Smooth muscle cell (in vitro differentiated cells): ENCODE data around the gene POU6F2. TPM values are rescaled to one million over a fixed set of nuclear protein-coding genes. Genes with fewer than 3 reads are reported as not detected.

Experiments
- DNase-seq: peaks from one replicate; lab custom pipeline; 2025; ENCODE audit not compliant: unreplicated experiment; lab: John Stamatoyannopoulos, UW
- H2AFZ ChIP-seq: fragments of 200-600 bp; sonication (generic); 2 replicates; pipeline ENCODE4 v1.6.0; 2016; ENCODE audit warnings: antibody characterized with exemption, low read depth, mild to moderate bottlenecking
- H3F3A ChIP-seq: fragments of 200-600 bp; sonication (generic); 2 replicates; pipeline ENCODE4 v1.6.0; 2017; ENCODE audit warnings: antibody characterized with exemption, low read depth
- H3K27ac ChIP-seq: fragments of 200-600 bp; sonication (generic); 2 replicates; pipeline ENCODE4 v1.5.1; 2016; ENCODE audit warnings: low read depth, mild to moderate bottlenecking
- H3K27me3 ChIP-seq: fragments of 200-600 bp; sonication (generic); 2 replicates; pipeline ENCODE4 v1.6.1; 2016; ENCODE audit warnings: low read depth, mild to moderate bottlenecking
- H3K36me3 ChIP-seq: fragments of 200-600 bp; sonication (generic); 2 replicates; pipeline ENCODE4 v1.5.1; 2016; ENCODE audit warnings: low read depth
- H3K4me1 ChIP-seq: fragments of 200-600 bp; sonication (generic); 2 replicates; pipeline ENCODE4 v1.5.1; 2016; ENCODE audit warnings: low read depth
- H3K4me2 ChIP-seq: fragments of 200-600 bp; sonication (generic); 2 replicates; pipeline ENCODE4 v1.6.0; 2016; ENCODE audit warnings: mild to moderate bottlenecking
- H3K4me3 ChIP-seq: fragments of 200-600 bp; sonication (generic); 2 replicates; pipeline ENCODE4 v1.5.1; 2016; ENCODE audit warnings: mild to moderate bottlenecking
- H3K79me2 ChIP-seq: fragments of 200-600 bp; sonication (generic); 2 replicates; pipeline ENCODE4 v1.6.0; 2016; ENCODE audit warnings: low read depth, mild to moderate bottlenecking
- H3K9ac ChIP-seq: fragments of 200-600 bp; sonication (generic); 2 replicates; pipeline ENCODE4 v1.6.0; 2016; ENCODE audit warnings: low read depth
- H3K9me3 ChIP-seq: fragments of 200-600 bp; sonication (generic); replicated peaks from 2 replicates; pipeline ENCODE4 v1.5.1; 2016; ENCODE audit warnings: low read depth
- H4K20me1 ChIP-seq: fragments of 200-600 bp; sonication (generic); 2 replicates; pipeline ENCODE4 v1.6.0; 2016; ENCODE audit warnings: low read depth
- WGBS: methylation state at CpG from one replicate; pipeline ENCODE4 v1.1.7; 2016; ENCODE audit warnings: low lambda C conversion rate; 5-methylcytosine and 5-hydroxymethylcytosine counted together
- polyA plus RNA-seq: library from polyadenylated mRNA; unstranded; fragments of >200 nt; fragmentation: Nextera tagmentation; extraction: Ambion mirVana; gene quantifications from 2 replicates; pipeline ENCODE4 v1.2.1, GENCODE V29; 2016
- total RNA-seq: library from RNA; depleted of rRNA; stranded (reverse); fragments of >200 nt; gene quantifications from 2 replicates; pipeline ENCODE4 v1.2.3, GENCODE V29; 2014
- TF ChIP-seq, protein P1 (sequence below): fragments of 200-600 bp; sonication (generic); IDR thresholded peaks from 2 replicates; pipeline ENCODE4 v1.5.1; 2017; ENCODE audit warnings: borderline replicate concordance, mild to moderate bottlenecking, antibody characterized with exemption; ENCODE audit not compliant: insufficient read depth, poor library complexity, severe bottlenecking

POU6F2 gene
- total and polyA plus RNA-seq, 2 experiments from 2014 or later = 1.2 TPM

DNA sequence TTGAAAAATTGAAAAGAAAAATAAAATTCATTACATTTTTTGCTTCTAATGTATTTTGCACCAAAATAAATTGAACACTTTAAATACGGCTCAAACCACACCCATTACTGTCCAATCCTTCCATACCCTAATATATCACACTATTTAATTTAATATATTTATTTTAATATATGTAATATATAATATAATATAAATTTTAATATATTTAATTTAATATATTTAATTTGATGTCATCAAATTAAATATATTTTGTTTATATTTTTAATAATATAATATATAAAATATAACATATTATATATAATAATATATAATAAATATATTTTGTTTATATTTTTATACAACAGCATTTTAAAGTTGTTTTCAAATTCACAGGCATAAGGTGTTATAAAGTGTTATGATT is 15.7 kb upstream of the POU6F2 start:
- H2AFZ ChIP-seq = no peak overlapping the region
- no peak overlapping the region for H3K4me3 ChIP-seq
- no peaks in the 10 kb centered on the region for H3F3A ChIP-seq
- H3K36me3 ChIP-seq = no peaks in the 10 kb centered on the region
- no peak overlapping the region for H3K4me2 ChIP-seq
- no peaks in the 10 kb centered on the region for H3K79me2 ChIP-seq
- no peak overlapping the region for H3K27ac ChIP-seq
- H3K9ac ChIP-seq = no peak overlapping the region
- TF ChIP-seq, protein P1, sequence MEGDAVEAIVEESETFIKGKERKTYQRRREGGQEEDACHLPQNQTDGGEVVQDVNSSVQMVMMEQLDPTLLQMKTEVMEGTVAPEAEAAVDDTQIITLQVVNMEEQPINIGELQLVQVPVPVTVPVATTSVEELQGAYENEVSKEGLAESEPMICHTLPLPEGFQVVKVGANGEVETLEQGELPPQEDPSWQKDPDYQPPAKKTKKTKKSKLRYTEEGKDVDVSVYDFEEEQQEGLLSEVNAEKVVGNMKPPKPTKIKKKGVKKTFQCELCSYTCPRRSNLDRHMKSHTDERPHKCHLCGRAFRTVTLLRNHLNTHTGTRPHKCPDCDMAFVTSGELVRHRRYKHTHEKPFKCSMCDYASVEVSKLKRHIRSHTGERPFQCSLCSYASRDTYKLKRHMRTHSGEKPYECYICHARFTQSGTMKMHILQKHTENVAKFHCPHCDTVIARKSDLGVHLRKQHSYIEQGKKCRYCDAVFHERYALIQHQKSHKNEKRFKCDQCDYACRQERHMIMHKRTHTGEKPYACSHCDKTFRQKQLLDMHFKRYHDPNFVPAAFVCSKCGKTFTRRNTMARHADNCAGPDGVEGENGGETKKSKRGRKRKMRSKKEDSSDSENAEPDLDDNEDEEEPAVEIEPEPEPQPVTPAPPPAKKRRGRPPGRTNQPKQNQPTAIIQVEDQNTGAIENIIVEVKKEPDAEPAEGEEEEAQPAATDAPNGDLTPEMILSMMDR = no peak
- H3K9me3 ChIP-seq = no peaks in the 10 kb centered on the region
- no peaks in the 10 kb centered on the region for H3K4me1 ChIP-seq
- H4K20me1 ChIP-seq = no peaks in the 10 kb centered on the region
- 95% methylated on average over 1 of the region's 1 CpG for WGBS
- no peak for DNase-seq
- no peaks in the 10 kb centered on the region for H3K27me3 ChIP-seq

DNA sequence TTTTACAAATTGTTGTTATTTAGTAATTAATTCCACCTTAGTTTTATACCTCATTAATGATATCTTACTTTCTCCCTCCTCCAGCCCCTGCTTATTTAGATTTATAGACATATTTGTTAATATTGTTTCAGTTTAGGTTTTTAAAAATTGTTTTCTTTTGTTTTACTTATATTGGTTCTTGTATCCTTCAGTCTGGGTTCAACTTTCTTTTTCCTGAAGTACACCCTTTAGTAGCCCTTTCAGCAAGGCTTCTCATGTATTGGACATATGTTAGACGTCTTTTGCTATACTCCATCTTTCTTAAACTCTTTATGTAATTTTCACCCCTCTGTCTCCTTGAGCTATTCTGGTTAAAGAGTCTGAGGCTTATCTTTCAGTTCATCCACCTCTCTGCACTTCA is 12.8 kb upstream of the POU6F2 start:
- 81% methylated on average over 1 of the region's 1 CpG for WGBS
- H4K20me1 ChIP-seq = no peaks in the 10 kb centered on the region
- H3K79me2 ChIP-seq = no peaks in the 10 kb centered on the region

DNA sequence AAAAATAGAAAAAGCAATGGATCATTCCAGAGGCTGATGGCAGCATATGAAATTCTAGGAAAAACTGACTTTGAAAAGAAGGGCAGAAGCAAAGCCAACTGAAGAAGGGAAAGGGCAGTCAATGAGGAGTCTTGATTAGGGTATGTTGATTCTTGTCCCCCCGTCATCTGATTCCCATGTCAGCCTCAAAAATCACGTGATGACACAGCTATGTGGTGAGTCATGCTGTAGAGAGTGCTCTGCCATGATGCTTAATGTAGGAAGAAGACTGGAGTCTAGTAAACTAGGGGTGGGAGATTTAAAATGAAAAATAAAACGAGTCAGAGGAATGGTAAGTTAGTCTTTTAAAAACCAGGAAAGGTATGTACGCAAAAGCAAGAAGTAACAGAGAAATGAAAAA is 3.9 kb upstream of the POU6F2 start:
- Histone ChIP-seq H3K4me1 (peaks cover 5% of the 10 kb centered on the region), H3K4me2 (no peak overlapping the region), H3F3A (no peaks in the 10 kb centered on the region), H3K27ac (no peak overlapping the region), H3K79me2 (no peaks in the 10 kb centered on the region), H3K27me3 (peaks cover 36% of the 10 kb centered on the region), H2AFZ (no peak overlapping the region), H3K9me3 (no peaks in the 10 kb centered on the region), H4K20me1 (no peaks in the 10 kb centered on the region), H3K36me3 (no peaks in the 10 kb centered on the region), H3K9ac (no peak overlapping the region), H3K4me3 (no peak overlapping the region)
- WGBS = 56% methylated on average over 4 of the region's 4 CpGs
- no peak for DNase-seq
- TF ChIP-seq, protein P1 = no peak

More for the DNA sequence above, 12.8 kb upstream of the POU6F2 start:
- Histone ChIP-seq H3K9ac (no peak overlapping the region), H2AFZ (no peak overlapping the region), H3K9me3 (no peaks in the 10 kb centered on the region), H3K4me1 (no peaks in the 10 kb centered on the region), H3K4me2 (no peak overlapping the region), H3F3A (no peaks in the 10 kb centered on the region), H3K4me3 (no peak overlapping the region), H3K27ac (no peak overlapping the region), H3K27me3 (no peaks in the 10 kb centered on the region), H3K36me3 (no peaks in the 10 kb centered on the region)
- TF ChIP-seq, protein P1 = no peak
- DNase-seq = no peak

DNA sequence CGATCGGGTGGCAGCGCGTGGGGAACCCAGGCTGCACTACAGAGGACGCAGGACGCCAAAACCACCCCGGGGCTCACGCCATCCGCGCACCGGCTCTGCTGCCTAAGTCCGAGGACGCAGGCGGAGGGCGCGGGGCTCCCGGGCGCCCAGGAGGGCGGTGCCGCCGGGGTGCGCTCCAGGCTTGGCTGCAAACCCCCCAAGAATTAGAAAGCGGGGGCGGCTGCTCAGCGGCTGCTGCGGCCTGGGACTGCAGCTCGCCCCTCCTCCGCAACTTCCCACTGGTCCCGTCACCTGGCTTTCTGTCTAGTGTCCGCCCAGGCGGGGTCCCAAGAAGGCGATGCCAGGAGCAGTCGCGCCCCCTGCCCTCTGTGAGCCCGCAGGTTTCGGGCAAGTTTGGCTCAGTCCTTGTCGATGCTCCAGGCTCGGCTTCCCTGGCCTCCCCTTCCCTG is 1.7 kb upstream of the POU6F2 start:
- H2AFZ ChIP-seq = peak overlapping the region; percentile 76
- H3K27me3 ChIP-seq = peaks cover 50% of the 10 kb centered on the region
- H3K4me2 ChIP-seq = peak overlapping the region; percentile 89
- H3K9me3 ChIP-seq = no peaks in the 10 kb centered on the region
- no peak overlapping the region for H3K9ac ChIP-seq
- H3K36me3 ChIP-seq = no peaks in the 10 kb centered on the region
- peak overlapping the region; percentile 41 for H3K4me3 ChIP-seq
- no peaks in the 10 kb centered on the region for H4K20me1 ChIP-seq
- no peak overlapping the region for H3K27ac ChIP-seq
- no peak for DNase-seq
- WGBS = 6% methylated on average over 37 of the region's 38 CpGs
- H3F3A ChIP-seq = no peaks in the 10 kb centered on the region
- peaks cover 6% of the 10 kb centered on the region for H3K4me1 ChIP-seq
- H3K79me2 ChIP-seq = no peaks in the 10 kb centered on the region
- TF ChIP-seq, protein P1 = no peak
